NOMO-1 treated with dmso at 0.1 percent for 144 hours (cell line): Measurements from ENCODE around the gene CFAP45.
"Not testable (repeated sequence)": the region's sequence is repeated elsewhere in the genome, so short reads cannot be mapped to it uniquely, and the experiment has no call there.

Experiments used
- DNase-seq: peaks from one replicate; lab custom pipeline; 2025; ENCODE audit not compliant: unreplicated experiment; lab: John Stamatoyannopoulos, UW

The CFAP45 gene

DNA sequence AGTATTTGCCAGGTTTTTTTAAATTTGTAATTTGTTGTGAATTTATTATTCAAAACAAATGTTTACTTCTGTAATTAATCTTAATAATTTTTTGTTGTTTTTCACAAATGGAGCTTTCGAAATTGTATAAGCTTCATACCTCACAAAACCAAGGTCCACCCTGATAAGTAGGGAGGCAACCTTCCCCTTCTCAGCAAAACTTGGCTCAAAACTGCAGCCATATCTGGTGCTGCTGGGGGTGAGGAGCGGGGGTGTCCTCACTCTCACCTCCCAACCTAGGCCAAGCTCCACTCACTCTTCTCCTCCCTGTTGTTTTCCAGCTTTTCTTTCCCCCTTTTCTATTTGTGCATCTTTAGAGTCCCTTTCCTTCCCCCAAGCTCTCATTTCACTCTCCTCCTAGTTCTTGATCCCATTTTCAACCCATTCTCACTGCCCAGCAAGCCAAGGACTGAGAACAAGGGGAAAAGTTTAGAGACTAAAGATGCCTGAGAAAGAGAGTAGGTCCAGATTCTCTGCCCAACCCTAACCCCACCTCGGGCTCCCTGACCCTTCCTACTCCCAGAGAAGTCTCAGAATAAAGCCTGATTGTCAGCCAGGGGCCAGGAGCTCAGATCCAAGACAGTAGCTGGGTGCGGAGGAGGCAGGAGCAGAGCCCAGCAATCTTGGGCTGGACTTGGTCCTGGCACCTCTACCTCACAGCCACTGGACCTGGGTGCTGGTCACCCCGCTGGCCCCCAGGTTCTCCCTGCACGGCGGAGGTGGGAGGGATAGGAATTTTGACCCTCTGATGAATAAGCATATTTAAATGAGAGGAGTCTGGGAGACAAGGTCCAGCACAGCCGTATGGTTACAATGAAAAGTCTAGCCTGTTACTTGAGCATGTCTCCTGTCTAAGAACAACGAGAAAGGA is 8.3 kb upstream of the CFAP45 start:
- DNase-seq = no peak

DNA sequence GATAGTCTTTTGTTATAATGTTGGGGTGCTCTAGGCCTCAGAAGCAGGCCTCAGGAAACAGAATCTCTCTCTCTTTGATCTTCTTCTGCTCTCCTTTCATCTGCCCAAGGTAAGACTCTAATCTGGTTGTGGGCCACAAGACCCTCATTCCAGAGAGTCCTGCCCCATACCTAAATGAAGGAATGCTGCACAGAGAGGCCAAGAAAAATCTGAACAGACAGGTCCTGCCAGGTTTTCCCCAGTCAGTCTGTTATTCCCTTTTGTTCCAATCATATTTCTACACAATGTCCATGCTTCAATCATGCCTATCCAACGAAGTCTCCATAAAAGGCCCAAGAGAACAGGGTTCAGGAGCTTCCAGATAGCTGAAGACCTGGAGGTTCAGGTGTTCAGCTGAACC is 7.0 kb upstream of the CFAP45 start:
- DNase-seq = no peak

DNA sequence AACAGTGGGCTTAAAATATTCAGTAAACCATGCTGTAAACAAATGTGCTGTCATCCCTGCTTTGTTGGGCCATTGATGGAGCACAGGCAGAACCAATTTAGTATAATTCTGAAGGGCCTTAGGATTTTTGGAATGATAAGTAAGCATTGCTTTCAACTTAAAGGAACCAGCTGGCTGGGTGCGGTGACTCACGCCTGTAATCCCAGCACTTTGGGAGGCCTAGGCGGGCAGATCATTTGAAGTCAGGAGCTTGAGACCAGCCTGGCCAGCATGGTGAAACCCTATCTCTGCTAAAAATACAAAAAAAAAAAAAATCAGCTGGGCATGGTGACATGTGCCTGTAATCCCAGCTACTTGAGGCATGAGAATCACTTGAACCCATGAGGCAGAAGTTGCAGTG is 4.1 kb upstream of the CFAP45 start:
- DNase-seq = not testable (repeated sequence)

DNA sequence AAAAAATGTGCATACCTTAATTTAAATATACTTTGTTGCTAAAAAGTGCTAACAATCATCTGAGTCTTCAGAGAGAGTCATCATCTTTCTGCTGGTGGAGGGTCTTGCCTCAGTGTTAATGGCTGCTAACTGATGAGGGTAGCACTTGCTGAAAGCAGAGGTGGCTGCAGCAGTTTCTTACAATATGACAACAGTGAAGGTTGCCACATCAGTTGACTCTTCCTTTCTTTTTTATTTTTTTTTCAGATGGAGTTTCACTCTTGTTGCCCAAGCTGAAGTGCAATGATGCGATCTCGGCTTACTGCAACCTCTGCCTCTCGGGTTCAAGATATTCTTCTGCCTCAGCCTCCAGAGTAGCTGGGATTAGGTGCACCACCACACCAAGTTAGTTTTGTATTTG is 2.6 kb upstream of the CFAP45 start:
- DNase-seq = no peak

DNA sequence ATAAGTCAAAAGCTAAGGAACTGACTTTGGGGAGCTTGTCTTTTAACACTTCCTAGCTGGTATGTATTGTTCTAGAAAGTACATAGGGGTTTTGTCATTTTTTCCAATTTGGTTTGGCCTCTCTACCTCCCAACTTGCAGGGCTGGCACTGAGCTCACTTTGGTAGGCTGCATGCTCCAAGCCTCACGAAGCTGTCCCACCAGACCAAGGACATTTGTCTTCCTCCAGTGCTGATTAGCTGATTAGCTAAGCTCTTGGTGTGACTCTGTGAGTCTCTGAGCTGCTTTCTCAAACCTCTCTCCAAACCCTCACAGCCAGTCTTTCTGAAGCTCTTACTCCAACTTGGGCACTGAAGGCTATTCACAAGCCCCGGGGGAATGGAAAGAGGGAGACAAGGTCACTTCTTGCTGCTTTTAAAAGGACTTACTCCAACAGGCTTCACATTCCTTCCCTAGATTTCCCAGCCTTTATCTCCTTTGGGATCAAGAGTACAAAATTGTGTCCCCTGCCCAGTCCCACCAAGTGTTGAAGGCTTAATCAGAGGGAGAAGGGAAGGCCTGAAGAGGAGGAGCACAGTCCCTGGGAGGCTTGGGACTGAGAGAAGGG is 893 bp upstream of the CFAP45 start:
- DNase-seq = no peak

DNA sequence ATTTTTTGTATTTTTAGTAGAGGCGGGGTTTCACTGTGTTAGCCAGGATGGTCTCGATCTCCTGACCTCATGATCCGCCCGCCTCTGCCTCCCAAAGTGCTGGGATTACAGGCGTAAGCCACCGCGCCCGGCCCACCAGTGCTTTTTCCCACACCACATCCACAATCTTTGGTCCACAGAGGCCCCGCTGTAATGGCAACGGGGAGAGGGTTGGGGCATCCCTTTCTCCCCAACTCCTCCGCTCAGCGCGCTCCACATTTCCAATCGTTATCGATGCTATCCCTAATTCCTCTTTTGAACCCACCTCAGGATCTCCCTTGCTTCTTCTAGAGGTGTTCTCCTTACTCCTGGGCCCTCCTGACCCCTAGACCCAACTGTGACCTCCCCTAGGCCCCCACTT is 331 bp downstream of the CFAP45 start:
- DNase-seq = not testable (repeated sequence)

DNA sequence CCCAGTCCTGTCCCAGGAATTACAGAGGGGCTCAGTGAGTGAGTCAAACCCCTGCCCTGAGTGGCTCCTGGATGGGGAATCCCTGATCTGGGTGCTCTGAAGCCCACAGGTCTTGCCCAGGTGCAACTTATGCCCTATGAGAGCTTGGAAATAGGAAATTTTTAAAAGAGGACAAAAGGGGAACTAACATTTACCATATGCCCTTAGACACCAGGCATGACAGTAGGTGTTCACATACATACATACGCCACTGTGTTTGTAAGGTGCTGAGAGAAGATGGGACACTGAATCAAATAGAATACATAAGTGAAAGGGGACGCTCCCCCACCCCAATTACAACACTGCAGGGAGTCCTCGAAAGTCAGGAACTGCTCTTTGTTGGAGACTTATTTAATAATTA is 1.4 kb downstream of the CFAP45 start:
- DNase-seq = no peak

DNA sequence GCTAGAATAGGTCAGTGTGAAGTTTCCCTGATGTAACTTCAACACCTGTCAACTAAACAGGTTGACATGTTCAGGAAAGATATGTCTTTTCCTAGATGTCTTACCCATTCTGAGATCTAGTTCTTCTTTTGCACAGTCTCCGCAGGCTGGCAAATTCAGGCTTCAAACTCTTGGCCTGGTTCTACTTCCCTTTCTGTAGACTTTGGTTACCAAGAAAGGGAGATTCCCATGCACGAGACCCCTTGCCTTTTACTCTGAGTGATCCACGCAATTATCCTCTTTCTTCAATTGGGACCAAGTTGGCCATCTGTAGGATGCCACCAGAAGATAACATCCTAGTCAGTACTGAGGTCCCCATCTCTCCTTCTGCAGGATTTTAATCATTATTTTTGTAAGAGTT is 2.0 kb downstream of the CFAP45 start:
- no peak for DNase-seq

DNA sequence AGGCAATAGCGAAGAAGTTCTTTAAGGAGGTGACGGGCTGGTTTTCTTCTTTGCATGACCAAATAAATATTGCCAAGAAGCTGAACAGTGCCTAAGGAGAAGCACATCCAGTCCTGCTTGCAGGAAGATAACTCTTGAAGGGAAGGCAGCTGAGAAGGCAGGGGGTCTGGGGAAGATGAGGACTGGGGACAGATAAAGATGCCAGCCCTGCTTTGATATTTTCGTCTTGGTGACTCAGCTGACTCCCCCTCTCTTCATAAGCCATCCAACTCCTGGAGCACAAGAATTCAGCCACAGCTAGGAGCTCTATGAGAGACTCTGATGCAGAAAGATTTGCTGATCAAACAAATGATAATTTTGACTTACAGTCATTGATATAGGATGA is 3.4 kb downstream of the CFAP45 start:
- DNase-seq = no peak

DNA sequence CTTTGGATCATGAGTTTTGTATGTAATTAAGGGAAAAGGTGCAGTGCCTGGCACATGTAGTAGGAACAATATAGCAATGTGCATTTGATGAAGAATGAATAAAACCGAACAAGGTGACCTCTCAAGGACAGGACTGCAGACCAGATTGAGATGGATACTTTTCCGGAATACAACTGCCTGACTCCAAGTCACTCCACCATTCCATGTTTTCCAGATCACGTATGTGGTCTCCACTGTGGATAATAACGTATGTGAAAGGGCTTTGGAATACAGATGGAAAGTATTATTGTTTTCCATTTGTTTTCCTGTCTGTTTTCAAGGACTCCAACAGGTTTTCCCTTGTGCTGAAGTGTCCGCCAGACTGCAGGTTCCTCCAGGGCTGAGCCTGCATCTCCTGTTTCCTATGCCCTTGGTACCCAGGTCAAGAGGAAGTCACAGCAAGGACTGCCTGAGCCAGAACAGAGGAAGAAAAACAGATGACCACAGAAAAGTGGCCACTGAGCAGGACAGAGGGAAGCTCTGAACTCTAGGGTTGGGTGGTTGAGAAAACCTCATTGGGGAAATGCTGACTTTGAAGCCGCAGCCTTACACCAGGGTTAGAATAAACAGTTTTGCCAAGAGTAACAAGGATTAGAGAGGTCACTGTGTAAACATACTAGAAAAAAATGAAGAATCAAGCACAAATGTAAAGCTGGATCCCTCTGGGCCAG is 4.0 kb downstream of the CFAP45 start:
- DNase-seq = no peak

DNA sequence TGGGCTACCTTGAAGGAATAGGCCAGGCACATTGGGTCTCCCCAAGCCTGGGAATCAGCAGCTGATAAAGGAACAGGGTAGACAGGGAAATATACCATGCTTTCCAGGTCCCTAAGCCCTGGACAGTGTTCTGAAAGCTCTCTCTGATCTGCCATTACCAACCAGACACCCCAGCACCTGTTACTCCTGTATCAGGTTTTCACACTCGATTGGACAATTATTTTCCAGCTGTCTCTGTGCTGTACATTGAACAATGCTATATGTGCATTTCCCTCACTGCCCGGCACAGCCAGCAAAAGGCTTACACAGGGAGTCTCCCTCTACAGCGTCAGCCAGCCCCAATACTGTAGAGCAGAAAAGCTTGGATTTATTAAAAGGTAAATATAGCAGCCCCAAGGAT is 4.7 kb downstream of the CFAP45 start:
- no peak for DNase-seq

DNA sequence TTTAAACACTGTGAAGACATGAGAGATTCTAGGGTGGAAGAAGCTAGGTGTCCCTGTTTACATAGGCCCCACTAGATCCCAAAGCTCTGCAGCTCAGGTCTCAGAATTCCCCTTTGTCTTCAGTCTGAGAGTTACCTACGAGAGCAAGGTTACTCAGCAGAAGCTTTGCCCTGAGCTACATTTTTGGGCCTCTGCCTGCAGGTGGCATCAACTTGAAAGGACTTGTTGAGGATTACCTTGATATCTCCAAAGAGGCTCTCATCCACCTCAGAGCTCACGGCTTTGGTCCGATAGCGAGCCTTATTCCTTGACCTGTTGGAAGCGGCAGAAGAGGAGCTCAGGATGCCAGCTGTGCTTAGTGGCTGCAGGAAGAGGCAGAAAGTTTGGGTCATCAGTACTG is 7.0 kb downstream of the CFAP45 start:
- DNase-seq = no peak

DNA sequence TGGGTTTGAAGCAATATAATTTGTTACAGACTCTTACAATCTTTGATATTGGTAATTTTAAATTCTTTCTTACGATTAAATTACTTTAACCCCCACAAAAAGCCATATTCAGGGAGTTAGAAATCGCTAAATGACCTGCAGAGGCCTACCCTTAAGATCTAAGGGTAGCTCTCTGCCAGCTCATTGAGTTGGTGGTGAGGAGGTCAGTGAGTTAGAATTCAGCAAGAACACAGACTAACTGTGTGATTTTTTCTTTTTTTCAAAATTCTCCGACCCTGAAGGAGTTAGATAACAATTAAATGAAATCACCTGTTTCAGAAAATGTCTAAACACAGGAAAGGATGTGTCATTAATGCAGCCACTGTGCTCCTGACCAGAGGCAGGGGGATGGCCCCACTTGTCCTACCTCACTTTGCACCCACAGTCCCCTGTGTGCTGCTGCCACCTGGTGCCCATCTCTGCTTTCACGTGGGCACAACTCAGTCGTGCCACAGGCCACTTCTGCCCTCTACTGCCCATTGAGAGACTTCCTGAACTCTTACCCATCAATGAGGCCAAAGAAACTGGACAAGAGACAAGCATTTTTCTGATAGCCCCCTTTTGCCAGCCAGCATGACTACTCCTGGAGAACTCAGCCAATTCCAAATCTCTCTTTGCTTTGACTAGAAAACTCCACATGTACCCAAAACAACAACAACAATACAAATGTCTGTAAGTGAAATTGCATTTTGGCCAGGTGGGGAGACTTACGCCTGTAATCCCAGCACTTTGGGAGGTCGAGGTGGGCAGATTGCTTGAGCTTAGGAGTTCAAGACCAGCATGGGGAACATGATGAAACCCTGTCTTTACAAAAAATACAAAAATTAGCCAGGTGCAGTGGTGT is 8.4 kb downstream of the CFAP45 start:
- peak; percentile 59 for DNase-seq

DNA sequence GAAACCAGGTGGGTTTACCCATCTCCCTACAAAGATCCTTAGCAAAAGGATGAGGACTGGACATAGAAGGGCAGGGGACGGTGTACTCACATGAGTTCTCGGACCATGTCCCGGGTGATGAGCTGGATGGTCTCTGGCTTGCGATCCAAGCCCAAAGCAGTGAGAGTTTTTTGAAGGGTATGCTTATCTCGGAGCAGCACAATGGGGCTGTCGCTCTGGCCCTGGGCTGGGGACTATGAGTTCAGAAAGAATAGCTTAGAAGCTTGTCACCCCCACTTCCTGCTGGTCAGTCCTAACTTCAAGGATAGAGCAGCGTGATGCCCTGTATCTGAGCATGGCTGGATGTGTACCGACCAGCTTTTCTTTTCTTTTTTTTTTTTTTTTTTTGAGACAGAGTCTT is 9.6 kb downstream of the CFAP45 start:
- no peak for DNase-seq

DNA sequence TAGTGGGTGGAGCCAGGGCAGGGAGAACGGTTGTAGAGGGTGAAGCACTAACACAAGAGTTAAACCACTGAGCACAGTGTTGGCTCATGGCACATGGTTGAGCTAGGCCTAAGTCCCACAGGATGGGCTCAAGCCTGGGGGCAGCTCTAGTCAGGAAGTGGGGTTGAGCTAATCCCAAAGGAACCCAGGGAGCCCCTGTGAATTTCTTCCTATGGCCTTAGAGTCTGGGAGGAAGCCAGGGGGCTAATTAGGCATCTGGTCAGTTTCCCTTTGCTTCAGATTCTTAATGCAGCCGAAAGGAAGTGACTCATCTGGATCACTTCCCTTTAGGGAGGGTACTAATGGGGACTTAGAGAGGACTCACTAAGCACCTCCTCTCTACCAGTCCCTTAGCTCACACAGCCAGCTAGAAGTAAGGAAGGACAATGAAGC is 10.1 kb downstream of the CFAP45 start:
- DNase-seq = peak; percentile 86

DNA sequence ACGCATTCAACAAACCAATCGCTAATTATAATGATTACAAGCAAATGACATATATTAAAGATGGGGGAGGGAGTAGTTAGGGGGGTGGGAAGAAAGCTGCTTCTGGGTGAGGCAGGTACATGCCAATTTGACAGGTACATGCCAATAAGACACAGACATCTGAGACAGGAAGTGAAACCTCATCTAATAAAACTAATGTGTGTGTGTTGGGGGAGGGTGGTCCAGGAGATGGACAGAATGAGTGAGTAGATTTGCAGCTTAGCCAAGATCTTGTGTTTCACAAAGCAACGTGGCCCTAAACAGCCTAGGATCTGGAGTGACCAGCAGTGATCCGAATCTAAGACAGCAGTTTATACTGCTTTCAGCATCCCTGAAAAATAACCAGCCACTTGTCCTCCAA is 10.8 kb downstream of the CFAP45 start:
- no peak for DNase-seq

DNA sequence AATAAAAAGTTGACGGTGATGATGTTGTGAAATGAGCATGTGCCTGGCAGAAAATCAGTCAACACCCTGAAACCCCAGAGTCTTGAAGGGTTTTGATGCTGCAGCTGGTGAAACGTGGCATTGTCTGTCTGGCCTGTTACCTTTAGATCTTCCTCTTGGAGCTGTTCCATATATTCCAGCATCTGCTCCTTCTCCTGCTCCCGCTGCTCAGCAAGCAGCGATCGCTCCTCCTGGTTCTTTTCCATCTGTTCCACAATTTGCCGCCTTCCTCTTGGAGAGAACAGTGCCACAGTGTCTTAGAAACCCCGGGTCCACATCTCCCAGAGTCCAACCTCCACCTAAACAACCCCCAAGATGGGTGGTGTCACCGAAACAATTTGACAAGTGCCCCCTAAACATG is 15.7 kb downstream of the CFAP45 start:
- no peak for DNase-seq

DNA sequence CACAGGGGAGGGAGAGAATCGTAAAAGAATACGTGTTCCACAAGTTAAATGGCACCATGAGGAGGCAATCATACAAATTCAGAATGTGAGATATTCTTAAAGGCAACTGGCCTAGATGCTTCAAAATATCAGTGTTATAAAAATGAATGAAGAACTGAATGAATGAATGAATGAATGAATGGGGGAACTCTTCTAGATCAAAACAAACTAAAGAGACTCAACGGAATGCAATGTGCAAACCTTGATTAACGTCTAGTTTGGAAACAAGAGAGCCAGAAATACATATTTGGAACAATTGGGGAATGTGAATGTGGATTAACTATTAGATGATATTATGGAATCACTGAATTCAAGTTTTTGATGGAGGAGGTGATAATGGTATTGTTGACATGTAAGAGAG is 16.8 kb downstream of the CFAP45 start:
- DNase-seq = no peak

DNA sequence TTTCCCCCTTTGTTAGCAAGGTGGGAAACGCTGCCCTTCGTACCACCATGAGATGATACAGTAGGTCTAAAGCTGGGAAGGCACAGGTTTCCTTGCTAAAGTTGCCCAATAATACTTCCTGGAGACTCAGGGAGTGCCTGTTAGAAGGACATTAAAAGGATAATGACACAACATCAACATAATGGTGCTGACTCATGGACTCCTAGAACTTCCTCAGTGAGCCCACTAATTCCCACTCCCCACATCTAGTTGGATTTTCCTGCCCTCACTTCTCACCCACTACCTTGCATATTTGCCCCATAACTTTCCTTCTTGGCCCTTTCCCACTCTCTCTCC is 17.5 kb downstream of the CFAP45 start:
- DNase-seq = no peak

DNA sequence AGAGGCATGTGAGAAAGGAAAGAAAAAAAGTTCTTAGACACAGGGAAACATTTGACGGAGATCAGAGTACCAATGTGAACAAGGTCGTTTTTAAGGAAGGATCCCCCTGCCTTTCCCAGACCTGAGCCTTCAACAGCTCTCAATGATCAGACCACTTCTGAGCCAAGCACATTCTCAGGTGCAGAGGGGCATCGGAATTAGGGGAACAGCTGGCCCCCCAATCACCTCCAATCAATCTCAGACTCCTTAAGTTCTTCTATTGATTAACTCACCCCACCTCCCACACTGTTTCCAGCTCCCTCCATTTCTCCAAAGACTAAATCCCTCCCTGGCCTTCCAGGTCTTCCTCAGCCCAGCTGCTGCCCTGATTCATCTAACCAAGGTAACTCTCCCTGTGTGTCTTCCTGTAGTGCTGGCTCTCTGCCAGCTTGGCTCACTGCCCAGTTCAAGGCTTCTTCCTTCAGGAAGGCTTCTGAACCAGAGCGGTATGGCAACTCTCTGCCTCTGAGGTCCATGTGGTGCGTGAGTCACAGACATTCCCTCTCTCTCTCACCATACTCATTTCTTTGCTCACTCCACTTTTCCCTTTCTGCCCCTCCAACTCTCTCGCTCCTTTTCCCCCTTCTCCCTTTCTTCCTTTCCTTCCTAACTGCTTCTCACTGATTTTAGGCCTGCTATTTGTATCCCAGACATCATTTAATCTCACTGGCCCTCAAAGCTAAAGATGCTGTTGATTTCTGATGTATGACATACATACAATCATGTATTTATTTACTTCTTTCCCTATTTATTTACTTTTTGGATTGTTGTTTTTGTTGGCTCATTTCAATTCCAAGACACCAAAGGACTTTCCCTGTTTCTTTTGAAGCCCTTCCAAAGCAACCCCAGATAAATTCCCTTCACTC is 18.1 kb downstream of the CFAP45 start:
- no peak for DNase-seq
